MCF 10A (cell line): ENCODE results near the gene MCL1. TPM values are rescaled to one million over a fixed set of nuclear protein-coding genes. Genes with fewer than 3 reads are reported as not detected.
"Not testable (repeated sequence)": the region's sequence is repeated elsewhere in the genome, so short reads cannot be mapped to it uniquely, and the experiment has no call there.

ENCODE experiments used
- BruUV-seq: library from RNA; stranded (reverse); fragments of 400-500 nt; replicated peaks from 2 replicates; lab custom pipeline; 2021; lab: Mats Ljungman, UMichigan
- CTCF ChIA-PET: fragments of 300-600 bp; sonication (Branson Sonifier 250); formaldehyde crosslinking; extraction: SDS; loops from one replicate; lab custom pipeline; 2021; ENCODE audit warnings: antibody characterized with exemption, inconsistent platforms; lab: Yijun Ruan, JAX
- POLR2A ChIA-PET: fragments of 300-600, 350-650 bp; sonication (Branson Sonifier 250); formaldehyde crosslinking; extraction: SDS; loops from one replicate; lab custom pipeline; 2020; ENCODE audit warnings: antibody characterized with exemption, inconsistent platforms; lab: Yijun Ruan, JAX
- DNase-seq: peaks from one replicate; pipeline ENCODE4 v3.0.0-alpha.2; 2018; ENCODE audit not compliant: unreplicated experiment
- H3K27ac Mint-ChIP-seq: one replicate; pipeline ENCODE4 v1.8.0; 2022; ENCODE audit warnings: mild to moderate bottlenecking, low read depth, mixed read lengths; ENCODE audit not compliant: unreplicated experiment
- H3K27me3 Mint-ChIP-seq: one replicate; pipeline ENCODE4 v1.8.0; 2022; ENCODE audit warnings: mixed read lengths; ENCODE audit not compliant: insufficient read depth, unreplicated experiment
- H3K36me3 Mint-ChIP-seq: one replicate; pipeline ENCODE4 v1.8.0; 2022; ENCODE audit warnings: mild to moderate bottlenecking, moderate library complexity, mixed read lengths; ENCODE audit not compliant: insufficient read depth, unreplicated experiment
- H3K4me1 Mint-ChIP-seq: one replicate; pipeline ENCODE4 v1.8.0; 2022; ENCODE audit warnings: mixed read lengths; ENCODE audit not compliant: insufficient read depth, unreplicated experiment
- H3K4me3 Mint-ChIP-seq: one replicate; pipeline ENCODE4 v1.8.0; 2022; ENCODE audit warnings: mild to moderate bottlenecking, moderate library complexity, mixed read lengths; ENCODE audit not compliant: unreplicated experiment
- H3K9me3 Mint-ChIP-seq: one replicate; pipeline ENCODE4 v1.8.0; 2022; ENCODE audit warnings: mixed read lengths; ENCODE audit not compliant: unreplicated experiment
- CTCF ChIP-seq: fragments of 200-600 bp; IDR thresholded peaks from one replicate; pipeline ENCODE4 v1.8.0; 2022; ENCODE audit warnings: antibody characterized with exemption, mild to moderate bottlenecking; ENCODE audit not compliant: unreplicated experiment
- intact Hi-C: fragments of 100-400 bp; cut with micrococcal nuclease; formaldehyde crosslinking; loops from 2 replicates; pipeline ENCODE4 v1.14.1; 2022
- total RNA-seq: library from RNA; stranded (reverse); gene quantifications from 2 replicates; pipeline ENCODE4 v1.2.3, GENCODE V29; 2022

The MCL1 gene
- total RNA-seq, 1 experiment from 2014 or later = 624 TPM

DNA sequence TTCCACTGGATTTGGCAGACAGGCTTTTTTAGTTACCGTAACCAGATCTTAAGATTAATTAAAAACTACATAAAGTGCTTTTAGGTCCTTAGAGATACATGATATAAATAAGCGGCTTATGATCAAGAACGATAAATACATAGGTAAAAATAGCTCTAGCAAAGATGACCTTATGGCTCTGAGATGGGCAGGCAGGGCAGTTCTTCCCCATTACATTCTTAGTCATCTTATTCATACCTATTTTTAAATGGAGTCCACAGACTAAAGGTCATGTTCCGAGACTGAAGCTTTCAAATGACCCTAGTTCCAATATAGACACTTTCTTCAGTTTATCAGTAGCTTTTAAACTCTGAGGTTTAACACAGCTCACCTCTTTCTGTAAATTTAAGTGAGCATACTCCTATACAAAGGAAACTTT lies 4.3 kb downstream of the MCL1 start:
- peaks cover 99% of the 10 kb centered on the region for H3K36me3 Mint-ChIP-seq
- no peaks in the 10 kb centered on the region for H3K27me3 Mint-ChIP-seq
- peaks cover 29% of the 10 kb centered on the region for H3K4me1 Mint-ChIP-seq
- TF ChIP-seq CTCF = no peak
- H3K27ac Mint-ChIP-seq = peak overlapping the region; percentile 99
- POLR2A ChIA-PET = interaction anchor here (0.7 to 27.7 kb wide), 10 partner anchors 16 to 688 kb away, joined by 3 to 1801 read pairs (median 12); partner anchors contain the start of genes ADAMTSL4, ENSA, GOLPH3L and MINDY1
- DNase-seq = peak; percentile 27
- no peaks in the 10 kb centered on the region for H3K9me3 Mint-ChIP-seq
- no TSS peak for BruUV-seq
- CTCF ChIA-PET = interaction anchor here (0.7 to 12.7 kb wide), 7 partner anchors 9 to 238 kb away, joined by 3 to 245 read pairs (median 3); no protein-coding TSS in a partner anchor
- H3K4me3 Mint-ChIP-seq = peak overlapping the region; percentile 99
- intact Hi-C loops = loop anchor here (5.0 kb wide), 1 partner anchor 122 kb away; the partner anchor contains the start of gene GOLPH3L

DNA sequence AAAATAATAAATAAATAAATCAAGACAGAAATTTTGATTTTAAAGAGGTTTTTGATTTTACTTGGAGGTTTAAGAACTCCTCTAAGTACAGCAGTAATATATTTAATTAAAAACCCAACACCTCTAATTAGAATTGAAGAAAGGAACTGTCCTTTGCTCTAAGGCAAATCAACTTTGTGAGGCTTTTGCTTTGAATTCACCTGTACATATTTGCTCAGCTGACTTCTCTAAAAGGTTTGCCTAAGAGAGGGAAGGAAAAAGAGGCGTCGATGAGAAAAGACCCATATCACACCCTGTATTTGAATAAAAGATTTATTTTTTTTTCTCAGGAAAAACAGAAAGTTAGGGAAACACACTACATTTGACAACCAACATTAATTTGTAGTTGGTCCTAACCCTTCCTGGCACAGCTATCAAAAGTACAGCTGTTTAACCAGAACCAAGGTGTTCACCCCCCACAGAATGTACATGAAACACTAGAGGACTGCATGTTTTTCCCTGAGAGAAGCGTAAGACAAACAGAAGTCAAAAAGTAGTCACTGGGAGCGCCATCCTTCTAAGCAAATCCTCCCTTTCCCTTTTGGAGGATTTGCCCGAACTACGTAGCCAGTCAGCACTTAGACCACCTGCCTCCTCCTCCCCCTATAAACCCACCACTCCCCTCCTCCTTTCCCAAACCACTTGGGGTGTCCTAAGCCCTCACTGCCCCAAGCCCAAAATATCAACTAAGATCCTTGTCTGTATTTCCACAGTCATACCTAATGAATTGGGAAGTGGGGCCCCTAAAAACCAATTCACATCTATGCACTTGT lies 4.9 kb downstream of the MCL1 start:
- no peak for TF ChIP-seq CTCF
- H3K4me1 Mint-ChIP-seq = peaks cover 31% of the 10 kb centered on the region
- intact Hi-C loops = loop anchor here (5.0 kb wide), 1 partner anchor 123 kb away; the partner anchor contains the start of gene GOLPH3L
- ChIA-PET CTCF (interaction anchor here (0.6 to 12.7 kb wide), 9 partner anchors 8 to 318 kb away, joined by 3 to 245 read pairs (median 3); no protein-coding TSS in a partner anchor), POLR2A (interaction anchor here (0.6 to 27.7 kb wide), 10 partner anchors 16 to 464 kb away, joined by 3 to 1801 read pairs (median 4); partner anchors contain the start of genes ADAMTSL4, ENSA, GOLPH3L and MINDY1)
- DNase-seq = peak; percentile 42
- no peaks in the 10 kb centered on the region for H3K27me3 Mint-ChIP-seq
- no peaks in the 10 kb centered on the region for H3K9me3 Mint-ChIP-seq
- H3K4me3 Mint-ChIP-seq = peak overlapping the region; percentile 99
- H3K36me3 Mint-ChIP-seq = peaks cover 100% of the 10 kb centered on the region
- H3K27ac Mint-ChIP-seq = peak overlapping the region; percentile 99
- no TSS peak for BruUV-seq

- H3K27ac Mint-ChIP-seq, BruUV-seq, H3K27me3 Mint-ChIP-seq, H3K9me3 Mint-ChIP-seq, intact Hi-C loops: not testable (repeated sequence)
- peaks cover 39% of the 10 kb centered on the region for H3K4me1 Mint-ChIP-seq
- ChIA-PET POLR2A (interaction anchor here (0.6 to 27.7 kb wide), 8 partner anchors 15 to 463 kb away, joined by 3 to 1801 read pairs (median 4); partner anchors contain the start of genes ADAMTSL4, ENSA and SETDB1), CTCF (interaction anchor here (1.0 to 12.7 kb wide), 4 partner anchors 12 to 317 kb away, joined by 3 to 245 read pairs (median 4); no protein-coding TSS in a partner anchor)
- peaks cover 100% of the 10 kb centered on the region for H3K36me3 Mint-ChIP-seq
- peak; percentile 23 for DNase-seq
- peak overlapping the region; percentile 99 for H3K4me3 Mint-ChIP-seq
Observed at GRCh38 chr1:150573648-150574071, 5.8 kb downstream of the MCL1 start.

DNA sequence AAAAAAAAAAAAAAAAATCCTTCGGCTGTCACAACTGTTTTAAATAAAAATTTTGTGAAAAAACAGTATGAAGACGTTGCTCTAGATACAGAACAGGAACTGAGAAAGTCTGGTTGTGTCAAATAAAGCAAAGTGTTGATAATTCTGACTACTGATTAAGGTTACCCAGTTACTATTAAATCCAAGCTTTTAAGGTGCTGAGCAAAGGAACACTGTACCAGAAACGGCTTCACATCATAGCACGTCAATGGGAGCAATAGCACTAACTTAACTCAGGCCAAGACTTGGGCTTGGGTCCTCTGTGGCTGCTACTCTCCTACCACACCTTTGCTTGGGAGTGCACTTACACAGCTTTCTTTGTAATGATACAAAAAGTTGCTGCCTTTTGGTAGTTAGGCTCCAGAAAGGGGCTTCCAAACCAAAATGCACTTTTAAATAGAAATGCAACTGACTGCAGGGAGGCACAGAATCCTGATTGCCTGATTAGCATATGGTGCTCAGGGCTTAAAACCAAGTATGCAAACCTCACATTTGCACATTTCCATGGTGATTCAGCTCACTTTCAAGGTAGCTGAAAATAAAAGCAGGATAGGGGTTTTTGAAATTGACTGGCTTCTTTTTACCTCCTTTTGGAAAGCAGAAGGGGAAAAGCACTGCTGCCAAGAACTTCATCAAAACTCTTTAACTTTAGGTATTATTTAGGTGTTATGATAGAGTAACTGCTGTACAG lies 6.3 kb downstream of the MCL1 start:
- Mint-ChIP-seq H3K27me3 (no peaks in the 10 kb centered on the region), H3K36me3 (peaks cover 94% of the 10 kb centered on the region), H3K9me3 (no peaks in the 10 kb centered on the region), H3K4me1 (peaks cover 45% of the 10 kb centered on the region), H3K4me3 (peak overlapping the region; percentile 99), H3K27ac (peak overlapping the region; percentile 82)
- CTCF ChIA-PET = interaction anchor here (0.5 to 12.7 kb wide), 5 partner anchors 12 to 508 kb away, joined by 3 to 245 read pairs (median 3); no protein-coding TSS in a partner anchor
- BruUV-seq = no TSS peak
- intact Hi-C loops = no loop called here
- POLR2A ChIA-PET = interaction anchor here (0.6 to 27.7 kb wide), 11 partner anchors 14 to 682 kb away, joined by 3 to 1801 read pairs (median 4); partner anchors contain the start of genes ADAMTSL4, ENSA, RPRD2 and SETDB1
- DNase-seq = peak; percentile 53
- TF ChIP-seq CTCF = no peak
